Prostate gland (tissue), 2 donors: Measurements from ENCODE around the gene NTRK2.

ENCODE experiments used
- POLR2A ChIP-seq: fragments of 450-650 bp; IDR thresholded peaks from one replicate; pipeline ENCODE4 v1.6.1; 2016; ENCODE audit warnings: antibody characterized with exemption, mild to moderate bottlenecking
- TF ChIP-seq, protein P1 (sequence below), 4 experiments: fragments of 200-600 bp in 2 of 4; fragments of 450-650 bp in 2 of 4; sonication (generic) in 2 of 4; IDR thresholded peaks; 1 replicate in 3 of 4; 2 replicates in 1 of 4; pipeline ENCODE4 v1.5.1; 2016 to 2019; ENCODE audit warnings: antibody characterized with exemption in 4 of 4, mild to moderate bottlenecking in 2 of 4, moderate library complexity in 2 of 4

DNA sequence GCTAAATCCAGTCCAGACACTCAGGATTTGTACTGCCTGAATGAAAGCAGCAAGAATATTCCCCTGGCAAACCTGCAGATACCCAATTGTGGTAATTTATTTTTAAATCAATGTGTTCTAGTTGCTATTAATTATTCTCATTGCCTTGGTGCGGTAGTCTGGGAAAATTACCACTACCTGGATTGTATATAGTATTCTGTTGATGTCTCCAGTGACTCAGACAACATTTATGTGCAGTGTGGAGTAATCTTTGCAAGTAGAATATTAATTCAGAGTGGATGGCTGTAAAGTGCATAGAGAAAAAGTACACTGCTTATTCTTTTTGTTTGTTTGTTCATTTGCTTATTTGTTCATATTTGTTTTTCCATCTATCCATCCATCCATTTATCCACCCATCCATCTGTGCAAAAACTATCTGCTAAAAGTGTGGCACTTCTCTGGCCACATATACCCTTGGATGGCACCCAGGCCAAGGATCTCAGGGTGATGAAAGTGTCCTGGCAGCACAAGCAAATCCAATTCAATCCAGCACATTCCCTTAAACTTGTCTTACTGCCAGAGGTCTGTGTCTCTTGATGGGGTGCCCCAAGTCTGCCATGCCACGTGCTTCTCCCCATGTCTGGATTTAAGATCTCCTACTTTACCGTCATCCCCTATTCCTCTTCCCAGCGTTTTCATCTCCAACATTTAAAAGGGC, 41.3 kb downstream of the NTRK2 start:
- TF ChIP-seq, protein P1, sequence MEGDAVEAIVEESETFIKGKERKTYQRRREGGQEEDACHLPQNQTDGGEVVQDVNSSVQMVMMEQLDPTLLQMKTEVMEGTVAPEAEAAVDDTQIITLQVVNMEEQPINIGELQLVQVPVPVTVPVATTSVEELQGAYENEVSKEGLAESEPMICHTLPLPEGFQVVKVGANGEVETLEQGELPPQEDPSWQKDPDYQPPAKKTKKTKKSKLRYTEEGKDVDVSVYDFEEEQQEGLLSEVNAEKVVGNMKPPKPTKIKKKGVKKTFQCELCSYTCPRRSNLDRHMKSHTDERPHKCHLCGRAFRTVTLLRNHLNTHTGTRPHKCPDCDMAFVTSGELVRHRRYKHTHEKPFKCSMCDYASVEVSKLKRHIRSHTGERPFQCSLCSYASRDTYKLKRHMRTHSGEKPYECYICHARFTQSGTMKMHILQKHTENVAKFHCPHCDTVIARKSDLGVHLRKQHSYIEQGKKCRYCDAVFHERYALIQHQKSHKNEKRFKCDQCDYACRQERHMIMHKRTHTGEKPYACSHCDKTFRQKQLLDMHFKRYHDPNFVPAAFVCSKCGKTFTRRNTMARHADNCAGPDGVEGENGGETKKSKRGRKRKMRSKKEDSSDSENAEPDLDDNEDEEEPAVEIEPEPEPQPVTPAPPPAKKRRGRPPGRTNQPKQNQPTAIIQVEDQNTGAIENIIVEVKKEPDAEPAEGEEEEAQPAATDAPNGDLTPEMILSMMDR (IDR thresholded peaks at IDR 0.05) = no peak
- TF ChIP-seq POLR2A = no peak
